NCI-H1105 treated with DMSO at 0.1 percent for 48 hours (cell line): ENCODE measurements around the gene PPA1.
A peak's percentile ranks its signal among the peaks of the same experiment; 100 is the strongest.
"Not testable (repeated sequence)": the region's sequence is repeated elsewhere in the genome, so short reads cannot be mapped to it uniquely, and the experiment has no call there.

Experiments used
- DNase-seq: peaks from one replicate; lab custom pipeline; 2025; lab: John Stamatoyannopoulos, UW

The PPA1 gene

DNA sequence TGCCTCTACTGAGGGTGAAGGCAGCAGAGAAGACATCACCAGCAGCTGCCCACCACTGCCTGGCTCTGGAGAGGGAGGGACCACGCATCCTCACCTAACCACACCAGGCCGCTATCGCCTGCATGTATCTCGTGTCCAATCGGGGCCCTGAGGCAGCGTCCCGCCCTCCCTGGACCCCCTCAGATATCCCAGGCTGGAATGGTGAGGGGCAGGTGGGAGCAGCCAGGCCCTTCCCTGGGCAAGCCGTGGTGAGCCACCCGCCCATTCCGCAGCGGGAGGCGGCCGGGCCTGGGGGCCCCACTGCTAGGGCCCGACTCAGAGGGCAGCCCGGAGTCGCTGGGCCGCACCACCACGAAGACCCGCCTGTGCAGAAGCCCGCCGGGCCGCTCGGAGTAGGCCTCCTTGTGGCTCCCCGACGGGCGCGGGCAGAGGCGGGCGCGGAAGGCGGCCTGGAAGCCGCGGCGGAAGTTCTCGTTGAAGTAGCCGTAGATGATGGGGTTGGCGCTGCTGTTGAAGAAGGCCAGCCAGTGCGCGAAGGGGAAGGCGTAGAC, 21.6 kb upstream of the PPA1 start:
- no peak for DNase-seq

- DNase-seq: no peak
Measured at GRCh38 chr10:70253878-70254765, 20.9 kb upstream of the PPA1 start.

- no peak for DNase-seq
Measured at GRCh38 chr10:70250961-70251680, 17.9 kb upstream of the PPA1 start.

- DNase-seq: peak; percentile 51
Measured at GRCh38 chr10:70247360-70247759, 14.1 kb upstream of the PPA1 start.

DNA sequence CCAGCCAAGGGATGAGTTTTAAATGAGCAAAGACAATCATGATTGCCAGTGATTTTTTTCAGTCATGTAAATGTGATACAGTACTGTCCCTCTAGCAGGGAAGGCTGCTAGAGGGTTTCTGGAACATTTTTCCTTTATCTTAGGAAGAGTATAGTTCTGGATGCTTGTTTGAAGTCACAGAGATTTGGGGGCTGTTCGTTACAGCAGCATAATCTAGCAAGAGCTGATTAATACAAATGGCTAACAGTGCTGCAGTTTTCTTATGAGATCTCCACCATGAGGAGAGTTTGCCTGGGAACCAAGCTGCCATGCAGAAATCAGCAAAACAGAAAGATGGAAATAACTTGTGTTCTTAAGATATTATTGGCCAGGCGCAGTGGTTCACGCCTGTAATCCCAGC, 7.9 kb upstream of the PPA1 start:
- no peak for DNase-seq

GRCh38 chr10:70239986-70240385, 6.8 kb upstream of the PPA1 start:
- DNase-seq: not testable (repeated sequence)

GRCh38 chr10:70239077-70239976, 6.1 kb upstream of the PPA1 start:
- DNase-seq: not testable (repeated sequence)

DNA sequence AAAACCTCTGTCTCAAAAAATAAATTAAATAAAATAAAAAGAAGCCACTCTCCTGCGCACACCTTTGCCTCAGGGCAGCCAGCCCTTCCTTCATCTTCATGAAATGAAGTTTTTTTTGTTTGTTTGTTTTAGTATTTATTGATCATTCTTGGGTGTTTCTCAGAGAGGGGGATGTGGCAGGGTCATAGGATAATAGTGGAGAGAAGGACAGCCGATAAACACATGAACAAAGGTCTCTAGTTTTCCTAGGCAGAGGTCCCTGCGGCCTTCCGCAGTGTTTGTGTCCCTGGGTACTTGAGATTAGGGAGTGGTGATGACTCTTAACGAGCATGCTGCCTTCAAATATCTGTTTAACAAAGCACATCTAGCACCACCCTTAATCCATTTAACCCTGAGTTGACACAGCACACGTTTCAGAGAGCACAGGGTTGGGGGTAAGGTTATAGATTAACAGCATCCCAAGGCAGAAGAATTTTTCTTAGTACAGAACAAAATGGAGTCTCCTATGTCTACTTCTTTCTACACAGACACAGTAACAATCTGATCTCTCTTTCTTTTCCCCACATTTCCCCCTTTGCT, 4.8 kb upstream of the PPA1 start:
- not testable (repeated sequence) for DNase-seq

DNA sequence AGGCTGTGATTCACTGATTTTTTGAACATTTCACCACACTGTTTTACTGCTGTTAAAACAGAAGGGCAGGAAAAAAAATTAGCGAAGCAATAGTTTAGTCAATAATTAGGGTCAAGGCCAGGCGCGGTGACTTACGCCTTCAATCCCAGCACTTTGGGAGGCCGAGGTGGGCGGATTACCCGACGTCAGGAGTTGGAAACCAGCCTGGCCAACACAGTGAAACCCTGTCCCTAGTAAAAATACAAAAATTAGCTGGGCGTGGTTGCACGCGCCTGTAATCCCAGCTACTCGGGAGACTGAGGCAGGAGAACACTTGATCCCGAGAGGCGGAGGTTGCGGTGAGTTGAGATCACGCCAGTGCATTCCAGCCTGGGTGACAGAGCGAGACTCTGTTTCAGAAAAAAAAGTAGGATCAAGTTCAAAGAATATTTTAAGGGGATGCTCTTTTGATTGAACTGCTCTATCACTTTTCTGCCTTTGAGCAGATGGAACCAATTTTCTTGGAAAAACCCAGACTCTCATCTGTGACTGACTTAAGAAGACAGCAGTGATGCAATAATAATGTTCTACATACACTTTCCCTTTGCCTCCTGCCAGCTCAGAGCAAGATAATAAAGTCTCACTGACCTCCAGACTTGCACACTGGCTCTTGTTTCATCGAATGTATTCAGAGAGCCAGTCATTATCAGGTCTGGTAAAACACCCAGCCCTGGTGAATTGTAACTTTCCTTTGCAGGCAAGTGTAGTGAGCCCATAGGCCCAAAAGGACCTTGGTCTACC, 1.6 kb upstream of the PPA1 start:
- no peak for DNase-seq

DNA sequence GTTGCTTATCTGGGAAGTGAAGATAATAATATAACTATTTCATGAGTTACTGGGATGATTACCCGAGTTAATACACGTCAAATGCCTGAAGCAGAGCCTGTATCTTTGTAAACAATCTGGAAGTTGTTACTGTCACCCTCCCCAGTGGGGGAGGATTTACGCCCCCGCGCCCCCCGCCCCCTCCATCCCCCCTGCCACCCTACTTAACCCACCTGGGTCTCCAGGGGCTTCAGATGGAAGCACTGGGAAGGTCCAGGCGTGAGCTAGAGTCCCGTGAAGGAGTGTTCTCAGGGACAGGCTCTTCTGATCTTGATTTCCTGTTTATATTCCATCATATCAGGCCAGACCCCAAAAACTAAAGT, 691 bp upstream of the PPA1 start:
- no peak for DNase-seq

DNA sequence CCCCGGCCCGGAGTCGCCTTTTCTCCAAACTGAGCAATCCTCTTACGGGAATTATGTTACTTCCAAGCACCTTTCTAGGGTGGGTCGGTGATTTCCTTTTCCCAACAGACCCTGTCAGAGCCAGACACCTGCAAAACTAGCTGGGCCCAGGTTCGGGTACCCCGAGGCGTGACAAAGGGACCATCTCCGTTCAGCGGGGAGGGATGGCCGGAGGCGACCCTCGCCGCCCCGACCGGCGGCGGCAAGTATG, 445 bp downstream of the PPA1 start:
- DNase-seq: no peak

DNA sequence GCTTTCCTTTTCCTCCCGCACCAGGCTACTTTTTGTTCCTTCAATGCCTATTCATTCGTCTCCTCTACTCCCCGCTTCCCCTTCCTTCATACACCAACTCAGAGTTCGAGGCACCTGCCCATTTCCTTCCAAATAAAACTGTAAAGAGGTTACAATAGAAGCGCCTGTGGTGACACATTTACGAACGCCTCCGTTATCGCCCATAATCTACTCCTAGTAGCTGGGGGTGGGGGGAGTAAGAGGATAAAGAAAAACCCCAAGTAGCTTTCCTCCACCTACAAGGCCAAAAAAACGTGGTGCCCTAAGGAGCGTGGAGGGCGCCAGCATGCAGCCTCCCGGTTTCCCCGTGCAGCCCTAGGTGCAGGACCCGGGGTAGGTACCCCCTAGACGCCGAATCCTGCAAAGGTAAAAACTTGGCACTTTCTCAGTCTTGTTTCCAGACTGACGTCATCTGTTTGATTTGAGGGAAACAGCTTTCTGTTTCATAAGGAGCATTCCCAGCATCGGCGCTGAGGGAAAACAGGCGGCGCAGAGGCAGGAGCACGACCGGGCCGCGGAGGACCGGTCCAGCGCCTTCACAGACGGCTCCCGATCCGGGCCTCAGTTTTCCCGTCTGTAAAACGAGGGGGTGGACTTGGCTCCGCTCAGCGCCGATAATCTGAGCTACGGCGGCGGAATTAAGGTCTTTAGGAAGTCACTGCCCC, 922 bp downstream of the PPA1 start:
- DNase-seq: peak; percentile 26

DNA sequence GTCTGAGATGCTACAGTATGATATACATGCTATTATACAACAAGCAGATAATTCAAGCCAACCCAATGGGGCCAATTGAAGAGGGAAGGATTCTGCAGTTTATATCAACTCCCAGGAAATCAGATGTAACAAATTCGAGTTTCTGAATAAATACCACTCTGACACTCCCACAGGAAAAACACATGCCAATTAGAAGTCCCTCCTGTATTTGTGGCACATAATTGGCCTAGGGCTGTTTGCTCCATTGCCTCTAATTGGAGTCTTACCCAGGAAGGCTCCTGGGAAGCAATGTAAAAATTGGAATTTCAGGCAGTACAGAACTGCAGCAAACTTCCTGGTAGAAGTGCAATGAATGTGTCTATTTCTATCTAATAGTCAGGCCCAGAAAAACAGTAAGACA, 4.7 kb downstream of the PPA1 start:
- DNase-seq: peak; percentile 4

DNA sequence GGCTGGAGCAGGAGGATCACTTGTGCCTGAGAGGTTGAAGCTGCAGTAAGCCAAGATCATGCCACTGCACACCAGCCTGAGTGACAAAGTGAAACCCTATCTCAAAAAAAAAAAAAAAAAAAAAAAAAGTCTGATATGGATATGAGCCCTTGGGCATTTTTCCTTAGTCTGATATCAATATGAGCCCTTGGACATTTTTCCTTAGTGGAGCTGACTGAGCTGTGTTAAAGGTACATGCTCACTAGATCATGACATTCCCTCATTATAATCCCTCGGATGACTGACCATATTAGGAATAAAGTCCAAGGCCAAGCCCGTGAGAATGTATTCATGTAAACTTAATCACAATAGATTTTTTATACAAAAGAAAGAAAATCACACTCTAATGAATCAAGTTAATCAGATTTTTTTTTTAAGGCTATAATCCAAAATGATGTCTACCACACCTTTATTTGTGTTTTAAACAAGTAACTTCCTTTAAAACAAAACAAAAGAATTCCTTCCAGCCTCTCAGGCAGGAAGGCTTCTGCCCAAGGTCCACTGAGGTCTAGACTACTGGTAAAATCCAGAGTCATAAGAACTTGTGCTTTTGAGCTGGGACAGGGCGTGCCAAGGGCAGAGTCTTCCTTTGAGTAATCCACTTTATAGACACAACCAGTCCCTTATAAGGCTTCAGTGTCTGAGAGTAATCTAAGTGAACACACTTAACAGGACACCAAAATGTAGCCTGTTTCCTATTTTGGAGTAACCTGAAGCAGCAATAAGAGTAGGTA, 5.5 kb downstream of the PPA1 start:
- no peak for DNase-seq

DNA sequence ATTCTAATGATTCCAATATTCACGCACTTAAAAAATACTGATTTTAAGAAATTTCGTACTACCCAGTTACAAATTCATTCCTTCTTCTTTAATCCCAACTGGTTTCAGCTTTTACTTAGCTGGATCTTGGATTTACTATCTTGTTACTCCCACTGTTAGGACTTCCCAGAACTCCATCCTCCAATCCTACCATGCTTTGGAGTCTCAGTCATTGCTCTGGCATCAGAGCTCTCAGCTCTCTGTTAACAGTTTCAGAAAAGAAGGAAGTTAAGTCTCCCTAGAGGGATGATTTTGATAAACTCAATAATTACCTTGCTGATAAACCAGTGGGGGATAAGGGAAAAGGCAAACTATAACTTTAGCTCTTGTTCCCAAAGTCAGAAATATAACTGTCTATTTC, 9.5 kb downstream of the PPA1 start:
- no peak for DNase-seq

GRCh38 chr10:70222811-70223447, 10.3 kb downstream of the PPA1 start:
- not testable (repeated sequence) for DNase-seq

GRCh38 chr10:70222340-70222794, 10.9 kb downstream of the PPA1 start:
- no peak for DNase-seq

DNA sequence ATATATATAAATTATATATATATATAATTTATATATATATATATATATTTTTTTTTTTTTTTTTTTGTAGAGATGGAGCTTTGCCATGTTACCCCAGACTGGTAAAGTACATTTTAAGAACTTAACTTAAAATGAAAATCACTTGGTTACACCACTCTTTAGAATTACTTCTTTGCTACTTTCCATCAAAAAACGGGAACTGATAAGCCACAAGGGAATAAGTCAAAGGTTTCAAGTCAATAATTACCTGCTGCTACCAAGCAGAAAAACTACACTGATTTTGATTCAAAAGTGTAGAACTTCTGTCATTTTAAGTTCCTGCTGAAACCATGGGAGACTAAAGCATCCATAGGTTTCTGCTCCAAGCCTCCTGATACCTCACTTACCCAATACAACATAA, 12.2 kb downstream of the PPA1 start:
- DNase-seq: no peak

GRCh38 chr10:70212879-70213278, 20.4 kb downstream of the PPA1 start:
- no peak for DNase-seq
